ENCODE measurements around the gene CDADC1.

Gene CDADC1

GRCh38 chr13:49305792-49306425 is 58.2 kb downstream of the CDADC1 start:
- TF ChIP-seq ZFX (IDR thresholded peaks at IDR 0.05; ENCODE audit: borderline replicate concordance): no peak
- TF ChIP-seq CTCF (IDR thresholded peaks at IDR 0.05): no peak

GRCh38 chr13:49307365-49307764 is 59.6 kb downstream of the CDADC1 start:
- no peak for TF ChIP-seq CTCF (IDR thresholded peaks at IDR 0.05)
- TF ChIP-seq ZFX (IDR thresholded peaks at IDR 0.05; ENCODE audit: borderline replicate concordance): no peak
- H3K27ac ChIP-seq: no peak overlapping the region

More at GRCh38 chr13:49305792-49306425, 58.2 kb downstream of the CDADC1 start:
- H3K27ac ChIP-seq: no peak overlapping the region

GRCh38 chr13:49308097-49308875 is 60.6 kb downstream of the CDADC1 start:
- TF ChIP-seq CTCF (IDR thresholded peaks at IDR 0.05): no peak
- no peak for TF ChIP-seq ZFX (IDR thresholded peaks at IDR 0.05; ENCODE audit: borderline replicate concordance)
- no peak overlapping the region for H3K27ac ChIP-seq

GRCh38 chr13:49308921-49309408 is 61.2 kb downstream of the CDADC1 start:
- no peak overlapping the region for H3K27ac ChIP-seq
- TF ChIP-seq ZFX (IDR thresholded peaks at IDR 0.05; ENCODE audit: borderline replicate concordance) (no peak), CTCF (IDR thresholded peaks at IDR 0.05) (no peak)

GRCh38 chr13:49310251-49310650 is 62.5 kb downstream of the CDADC1 start:
- no peak overlapping the region for H3K27ac ChIP-seq
- TF ChIP-seq ZFX (IDR thresholded peaks at IDR 0.05; ENCODE audit: borderline replicate concordance) (no peak), CTCF (IDR thresholded peaks at IDR 0.05) (no peak)

- H3K27ac ChIP-seq: no peak overlapping the region
- TF ChIP-seq CTCF (IDR thresholded peaks at IDR 0.05): no peak
- TF ChIP-seq ZFX (IDR thresholded peaks at IDR 0.05; ENCODE audit: borderline replicate concordance): no peak
Observed at GRCh38 chr13:49311816-49312215, 64.1 kb downstream of the CDADC1 start.

- TF ChIP-seq ZFX (IDR thresholded peaks at IDR 0.05; ENCODE audit: borderline replicate concordance) (no peak), CTCF (IDR thresholded peaks at IDR 0.05) (no peak)
- H3K27ac ChIP-seq: no peak overlapping the region
Observed at GRCh38 chr13:49314344-49314882, 66.7 kb downstream of the CDADC1 start.
